ENCODE measurements around the gene PECR. TPM values are rescaled to one million over a fixed set of nuclear protein-coding genes. Genes with fewer than 3 reads are reported as not detected.

PECR gene
- total RNA-seq, 1 donor: 10.1 TPM

DNA sequence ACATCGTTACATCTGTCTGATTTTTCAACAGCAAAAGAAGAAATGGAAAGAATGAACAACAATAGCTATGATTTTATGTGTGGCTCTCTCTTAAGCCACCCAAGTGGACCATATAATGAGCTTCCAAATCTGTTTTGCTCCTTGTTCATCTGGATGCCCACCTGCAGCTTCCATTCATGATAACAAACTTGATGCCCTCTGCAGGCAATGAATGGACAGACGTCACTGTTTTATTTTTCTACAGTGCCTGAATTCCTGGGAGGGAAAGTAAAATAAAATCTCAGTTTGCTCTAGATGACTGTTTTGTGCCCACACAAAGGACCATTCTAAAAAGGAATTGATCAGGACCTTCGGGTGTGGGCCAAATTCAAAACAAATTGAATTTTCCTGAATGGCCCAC lies 73.2 kb downstream of the PECR start:
- no peak overlapping the region for H3K4me2 ChIP-seq (ENCODE audit: insufficient read depth, low read length)
- H3K36me3 ChIP-seq (ENCODE audit: insufficient read depth, low read length): no peaks in the 10 kb centered on the region
- H3K27ac ChIP-seq (ENCODE audit: low read depth, low read length): no peak overlapping the region
- H3K4me1 ChIP-seq (ENCODE audit: insufficient read depth, low read length): peaks cover 11% of the 10 kb centered on the region
- H3K9me3 ChIP-seq (ENCODE audit: low read depth, low read length): no peaks in the 10 kb centered on the region
- no peak overlapping the region for H2AFZ ChIP-seq (ENCODE audit: low read length)
- H4K20me1 ChIP-seq (ENCODE audit: insufficient read depth, low read length): no peaks in the 10 kb centered on the region
- no peaks in the 10 kb centered on the region for H3K27me3 ChIP-seq (ENCODE audit: insufficient read depth, low read length)
- no peak for DNase-seq (ENCODE audit: insufficient read length, low spot score, missing footprints)
- no peak for TF ChIP-seq CTCF (IDR thresholded peaks at IDR 0.05; ENCODE audit: extremely low read depth, low read depth, low read length)
- H3K4me3 ChIP-seq (ENCODE audit: insufficient read depth, low read length): no peak overlapping the region
- no peaks in the 10 kb centered on the region for H3K79me2 ChIP-seq (ENCODE audit: insufficient read depth, low read length)

- Histone ChIP-seq H3K36me3 (ENCODE audit: insufficient read depth, low read length) (no peaks in the 10 kb centered on the region), H3K4me3 (ENCODE audit: insufficient read depth, low read length) (no peak overlapping the region), H3K79me2 (ENCODE audit: insufficient read depth, low read length) (no peaks in the 10 kb centered on the region), H3K4me2 (ENCODE audit: insufficient read depth, low read length) (peak overlapping the region; percentile 23), H3K27ac (ENCODE audit: low read depth, low read length) (no peak overlapping the region), H4K20me1 (ENCODE audit: insufficient read depth, low read length) (no peaks in the 10 kb centered on the region), H3K4me1 (ENCODE audit: insufficient read depth, low read length) (peaks cover 6% of the 10 kb centered on the region), H3K9me3 (ENCODE audit: low read depth, low read length) (no peaks in the 10 kb centered on the region), H2AFZ (ENCODE audit: low read length) (no peak overlapping the region), H3K27me3 (ENCODE audit: insufficient read depth, low read length) (peaks cover 4% of the 10 kb centered on the region)
- DNase-seq (ENCODE audit: insufficient read length, low spot score, missing footprints): peak; percentile 49
- TF ChIP-seq CTCF (IDR thresholded peaks at IDR 0.05; ENCODE audit: extremely low read depth, low read depth, low read length): no peak
Measured at GRCh38 chr2:216006164-216006663, 75.4 kb downstream of the PECR start.

DNA sequence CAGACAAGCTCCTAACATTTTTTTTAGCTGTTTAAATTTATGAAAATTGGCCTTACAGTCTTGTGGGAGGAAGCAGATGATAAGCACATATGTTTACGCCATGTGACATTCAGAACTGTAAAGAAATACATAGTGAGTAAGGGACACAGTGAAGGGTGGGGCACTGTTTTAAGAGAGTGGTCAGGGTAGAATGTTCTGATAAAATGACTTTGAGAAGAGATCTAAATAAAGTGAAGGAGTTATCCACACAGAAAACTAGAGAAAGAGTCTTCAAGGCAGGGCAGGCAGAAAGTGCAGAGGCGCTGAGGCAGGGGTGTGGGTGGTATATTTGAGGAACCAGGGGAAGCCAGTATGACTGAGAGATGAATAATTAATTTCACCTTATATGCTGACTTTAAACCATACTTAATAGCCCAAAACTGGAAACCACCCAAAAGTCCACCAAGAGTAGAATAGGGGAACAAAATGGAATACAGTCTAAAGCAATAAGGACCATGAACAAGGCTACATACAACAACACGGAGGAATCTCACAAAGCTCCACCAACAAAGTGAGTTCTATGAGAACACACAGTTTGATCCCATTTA lies 76.8 kb downstream of the PECR start:
- peaks cover 15% of the 10 kb centered on the region for H3K27me3 ChIP-seq (ENCODE audit: insufficient read depth, low read length)
- H3K4me2 ChIP-seq (ENCODE audit: insufficient read depth, low read length): no peak overlapping the region
- no peak overlapping the region for H3K4me3 ChIP-seq (ENCODE audit: insufficient read depth, low read length)
- no peaks in the 10 kb centered on the region for H4K20me1 ChIP-seq (ENCODE audit: insufficient read depth, low read length)
- no peaks in the 10 kb centered on the region for H3K79me2 ChIP-seq (ENCODE audit: insufficient read depth, low read length)
- DNase-seq (ENCODE audit: insufficient read length, low spot score, missing footprints): no peak
- no peak for TF ChIP-seq CTCF (IDR thresholded peaks at IDR 0.05; ENCODE audit: extremely low read depth, low read depth, low read length)
- H2AFZ ChIP-seq (ENCODE audit: low read length): no peak overlapping the region
- H3K36me3 ChIP-seq (ENCODE audit: insufficient read depth, low read length): no peaks in the 10 kb centered on the region
- H3K4me1 ChIP-seq (ENCODE audit: insufficient read depth, low read length): peaks cover 6% of the 10 kb centered on the region
- H3K27ac ChIP-seq (ENCODE audit: low read depth, low read length): no peak overlapping the region
- H3K9me3 ChIP-seq (ENCODE audit: low read depth, low read length): no peaks in the 10 kb centered on the region

DNA sequence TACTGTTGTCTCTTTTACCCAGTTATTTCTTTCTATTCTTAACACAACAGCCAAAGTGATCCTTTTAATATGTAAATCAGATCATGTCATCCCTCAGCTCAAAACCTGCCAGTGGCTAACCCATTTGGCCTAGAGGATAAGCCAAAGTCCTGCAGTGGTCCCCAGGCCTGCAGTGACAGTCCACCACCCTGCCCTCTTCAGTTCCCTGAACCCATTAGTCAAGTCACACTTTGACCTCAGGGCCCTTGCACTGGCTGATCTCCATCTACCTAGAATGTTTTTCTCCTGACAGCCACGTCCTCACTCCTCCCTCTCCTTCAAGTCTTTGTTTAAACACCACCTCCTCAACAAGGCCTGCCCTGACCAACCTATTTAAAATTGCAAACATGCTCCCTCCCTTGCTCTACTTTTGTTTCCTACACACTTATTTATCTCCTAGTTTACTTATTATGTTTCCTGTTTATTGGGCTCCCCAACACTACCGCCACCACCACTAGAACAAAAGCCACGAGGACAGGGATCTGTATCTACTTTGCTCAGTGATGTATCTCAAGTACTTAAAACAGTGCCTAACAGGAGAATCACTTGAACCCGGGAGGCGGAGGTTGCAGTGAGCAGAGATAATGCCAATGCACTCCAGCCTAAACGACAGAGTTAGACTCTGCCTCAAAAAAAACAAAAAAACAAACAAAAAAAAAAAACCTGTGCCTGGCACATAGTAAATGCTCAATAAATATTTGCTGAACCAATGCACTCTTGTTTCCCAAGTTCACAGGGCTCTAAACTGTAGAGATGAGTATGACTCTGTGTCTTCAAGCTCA lies 77.5 kb downstream of the PECR start:
- Histone ChIP-seq H4K20me1 (ENCODE audit: insufficient read depth, low read length) (no peaks in the 10 kb centered on the region), H2AFZ (ENCODE audit: low read length) (no peak overlapping the region), H3K79me2 (ENCODE audit: insufficient read depth, low read length) (no peaks in the 10 kb centered on the region), H3K4me1 (ENCODE audit: insufficient read depth, low read length) (peaks cover 6% of the 10 kb centered on the region), H3K27ac (ENCODE audit: low read depth, low read length) (no peak overlapping the region), H3K4me2 (ENCODE audit: insufficient read depth, low read length) (no peak overlapping the region), H3K27me3 (ENCODE audit: insufficient read depth, low read length) (peaks cover 15% of the 10 kb centered on the region), H3K4me3 (ENCODE audit: insufficient read depth, low read length) (no peak overlapping the region), H3K36me3 (ENCODE audit: insufficient read depth, low read length) (no peaks in the 10 kb centered on the region), H3K9me3 (ENCODE audit: low read depth, low read length) (no peaks in the 10 kb centered on the region)
- no peak for TF ChIP-seq CTCF (IDR thresholded peaks at IDR 0.05; ENCODE audit: extremely low read depth, low read depth, low read length)
- DNase-seq (ENCODE audit: insufficient read length, low spot score, missing footprints): no peak
